C1 segment of cervical spinal cord (tissue), 14 donors: ENCODE data around the gene VHLL.
A peak's percentile ranks its signal among the peaks of the same experiment; 100 is the strongest.
"Not testable (repeated sequence)": the region's sequence is repeated elsewhere in the genome, so short reads cannot be mapped to it uniquely, and the experiment has no call there.

ENCODE experiments used
- DNase-seq, 14 donors: peaks; one replicate each; lab custom pipeline; 2025; lab: John Stamatoyannopoulos, UW

Gene VHLL

DNA sequence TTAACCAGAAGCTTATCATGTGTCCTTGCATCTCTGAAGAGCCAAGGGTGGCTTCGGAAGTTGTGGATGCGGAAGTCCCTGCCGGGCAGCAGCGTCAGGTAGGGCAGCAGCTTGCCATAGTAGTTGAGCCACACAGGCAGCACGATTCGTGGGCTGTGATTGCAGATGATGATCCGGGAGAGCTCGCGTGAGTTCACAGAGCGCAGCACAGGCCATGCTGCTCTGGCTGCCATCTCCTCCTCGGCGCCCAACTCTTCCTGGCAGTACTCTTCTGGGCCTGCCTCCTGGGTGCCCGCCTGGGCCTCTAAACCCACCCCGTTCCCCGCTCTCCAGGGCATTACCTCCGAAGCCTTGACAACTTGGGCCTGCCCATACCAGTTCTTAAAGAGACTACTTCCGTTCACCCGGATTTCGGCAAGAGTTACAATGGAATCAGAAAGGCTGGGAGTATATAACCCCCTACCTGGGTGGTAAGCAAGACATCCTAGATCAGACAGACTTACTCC, at the start of gene VHLL:
Gene VHLL (minus strand): TSS at position 456 of the 506 bp plus-strand sequence. CDS start 118 bp downstream, at position 338.
- DNase-seq = no peak

DNA sequence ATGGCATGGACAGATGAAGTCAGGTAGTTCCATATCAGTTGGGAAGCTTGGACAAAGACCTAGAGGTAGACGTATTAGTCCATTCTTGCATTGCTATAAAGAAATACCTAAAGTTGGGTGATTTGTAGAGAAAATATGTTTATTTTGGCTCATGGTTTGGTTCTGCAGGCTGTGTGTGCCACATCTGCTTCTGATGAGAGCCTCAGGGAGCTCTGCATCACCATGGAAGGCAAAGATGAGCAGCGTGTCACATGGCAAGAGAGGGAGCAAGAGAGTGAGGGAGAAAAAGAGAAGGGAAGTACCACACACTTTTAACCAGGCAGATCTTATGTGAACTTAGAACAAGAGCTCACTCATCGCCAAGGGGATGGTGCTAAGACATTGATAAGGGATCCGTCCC, 48.2 kb upstream of the VHLL start:
- no peak for DNase-seq

DNA sequence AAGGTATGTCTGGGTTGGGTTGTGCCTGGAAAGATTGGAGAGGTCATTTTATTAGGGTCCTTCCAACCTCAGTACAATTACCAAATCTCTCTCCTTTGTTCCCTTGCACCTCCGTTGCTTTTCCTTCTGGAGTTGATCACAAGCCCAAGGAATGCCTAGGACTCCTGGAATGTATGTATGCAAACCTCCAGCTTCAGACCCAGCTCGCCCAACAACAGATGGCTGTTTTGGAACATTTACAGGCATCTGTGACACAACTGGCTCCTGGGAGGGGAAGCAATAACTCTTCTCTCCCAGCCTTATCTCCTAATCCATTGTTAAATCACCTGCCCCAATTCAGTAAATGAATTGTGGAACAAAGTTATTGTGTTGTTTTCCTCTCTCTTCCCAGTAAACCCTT, 47.5 kb upstream of the VHLL start:
- no peak for DNase-seq

DNA sequence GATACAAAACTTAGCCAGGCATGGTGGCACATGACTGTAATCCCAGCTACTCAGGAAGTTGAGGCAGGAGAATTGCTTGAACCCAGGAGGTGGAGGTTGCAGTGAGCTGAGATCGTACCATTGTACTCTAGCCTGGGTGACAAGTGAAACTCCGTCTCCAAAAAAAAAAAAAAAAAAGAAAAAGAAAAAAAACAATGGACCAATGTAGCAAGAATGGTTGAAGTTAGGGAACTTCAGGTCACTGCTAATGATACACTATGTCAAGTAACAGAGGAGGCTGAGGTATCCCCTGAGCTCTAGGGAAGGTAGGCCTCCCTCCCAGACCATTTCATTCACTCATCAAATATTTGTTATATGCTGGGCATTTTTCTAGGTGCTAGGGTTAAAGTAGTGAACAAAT, 46.9 kb upstream of the VHLL start:
- not testable (repeated sequence) for DNase-seq

DNA sequence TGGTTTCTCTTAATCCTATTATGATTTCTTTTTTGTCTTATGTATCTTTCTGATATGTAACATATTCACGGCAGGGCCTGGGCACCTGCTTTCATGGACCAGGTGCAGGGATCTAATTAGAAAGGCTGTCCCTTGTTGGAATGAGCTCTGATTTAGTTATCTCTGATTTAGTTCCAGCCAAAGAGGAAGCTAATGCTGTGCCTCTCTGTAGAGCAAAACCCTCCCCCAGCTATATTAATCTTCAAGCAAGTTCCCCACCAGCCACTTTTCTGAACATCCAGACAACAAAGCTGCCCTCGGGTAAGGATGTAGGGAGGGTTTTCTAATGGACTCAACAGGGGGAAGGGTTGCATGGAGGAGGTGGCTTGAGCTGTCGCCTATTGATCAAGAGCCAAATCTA, 45.3 kb upstream of the VHLL start:
- DNase-seq = no peak

DNA sequence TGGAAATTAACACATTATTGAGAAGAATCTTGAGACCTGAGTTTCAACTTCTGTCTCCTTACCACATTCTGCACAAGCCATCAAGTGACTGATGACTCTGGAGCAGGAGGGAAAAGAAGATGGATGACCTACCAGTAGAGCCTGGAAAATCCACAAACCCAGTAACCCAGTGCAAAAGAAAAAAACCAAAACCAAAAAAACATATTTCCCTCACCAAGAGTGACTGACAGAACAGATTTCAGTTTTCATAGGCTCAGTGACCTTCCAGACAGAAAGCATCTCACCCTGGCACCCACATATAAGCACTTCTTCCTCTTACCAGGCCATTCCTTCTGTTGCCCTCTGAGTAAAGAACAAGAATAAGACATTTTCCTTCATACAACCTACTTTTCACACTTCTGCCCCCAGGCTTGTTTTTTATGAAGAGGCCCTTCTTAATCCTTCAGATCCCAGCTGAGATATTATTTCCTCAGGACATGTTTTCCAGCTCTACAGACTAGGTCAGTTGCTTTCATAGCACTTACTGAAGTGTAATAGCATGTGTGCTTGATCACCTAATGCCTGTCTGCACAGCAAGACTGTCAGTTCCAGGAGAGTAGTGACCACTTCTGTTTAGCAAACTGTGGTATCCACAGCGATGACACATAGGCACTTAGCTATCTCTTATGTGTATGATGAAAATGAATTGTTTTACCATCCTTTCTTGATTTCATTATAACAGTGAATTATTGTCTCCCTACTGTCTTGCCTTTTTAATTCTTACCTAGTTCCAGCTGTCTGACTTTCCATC, 43.3 kb upstream of the VHLL start:
- no peak for DNase-seq

DNA sequence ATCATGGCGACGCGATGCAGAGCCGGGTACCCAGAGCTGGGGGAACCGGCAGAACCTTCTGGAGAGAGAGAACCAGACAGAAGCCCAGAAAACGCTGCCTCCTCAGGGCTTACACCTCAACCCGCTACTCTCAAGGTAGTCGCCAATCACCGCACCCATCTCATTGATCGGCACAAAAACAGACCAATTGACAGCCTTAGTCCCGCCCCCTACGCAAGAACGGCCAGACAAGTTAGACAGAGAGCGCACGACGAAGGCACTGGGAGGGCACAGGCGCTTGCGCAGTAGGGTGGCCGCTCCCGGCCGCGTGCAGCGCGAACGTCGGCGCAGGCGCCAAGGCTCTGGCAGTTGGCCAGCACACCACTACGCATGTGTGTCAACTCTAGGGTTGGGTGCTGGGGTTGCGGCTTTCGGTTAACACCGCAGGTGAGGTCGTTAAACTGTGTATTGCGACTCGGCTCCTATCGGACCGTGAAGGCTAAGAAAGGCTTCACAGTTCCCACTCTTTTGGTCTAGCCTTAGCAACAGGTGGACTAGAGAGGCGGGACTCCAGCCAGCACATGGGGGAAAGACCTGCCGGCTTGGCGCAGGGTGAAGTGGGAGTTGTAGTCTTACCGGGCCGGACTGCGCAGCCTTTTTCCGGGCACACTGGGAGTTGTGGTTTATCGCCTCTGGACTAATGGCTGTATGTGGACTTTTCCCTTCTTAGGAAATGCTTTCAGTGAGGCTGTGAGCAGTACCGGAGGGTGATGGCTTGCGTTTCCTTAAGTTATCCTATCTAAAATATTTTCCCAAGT, 39.3 kb upstream of the VHLL start, which contains the start of the genes CCT3 and TSACC:
Gene CCT3 (minus strand): TSS at position 113 of the 797 bp plus-strand sequence. CDS start 108 bp downstream, at position 5.
Gene TSACC (plus strand): TSS at position 347 of the 797 bp plus-strand sequence. CDS start 1,232 bp downstream, outside the sequence.
- peak; percentile 85 to 100 (median 99) for DNase-seq

DNA sequence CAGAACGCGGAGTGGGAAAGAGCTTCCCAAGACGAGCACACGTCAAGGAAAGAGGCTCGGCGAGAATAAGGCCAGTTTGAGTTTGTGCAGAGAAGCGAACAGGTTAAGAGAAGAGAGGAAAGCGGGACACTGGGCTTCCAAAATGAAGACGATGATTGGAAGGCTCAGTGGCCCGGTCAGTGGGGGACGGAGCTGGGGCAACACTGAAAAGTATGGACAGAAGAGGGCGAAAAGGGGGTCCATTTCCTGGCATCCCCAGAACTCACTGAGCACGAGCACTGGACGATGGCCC, 38.7 kb upstream of the VHLL start:
- no peak for DNase-seq

DNA sequence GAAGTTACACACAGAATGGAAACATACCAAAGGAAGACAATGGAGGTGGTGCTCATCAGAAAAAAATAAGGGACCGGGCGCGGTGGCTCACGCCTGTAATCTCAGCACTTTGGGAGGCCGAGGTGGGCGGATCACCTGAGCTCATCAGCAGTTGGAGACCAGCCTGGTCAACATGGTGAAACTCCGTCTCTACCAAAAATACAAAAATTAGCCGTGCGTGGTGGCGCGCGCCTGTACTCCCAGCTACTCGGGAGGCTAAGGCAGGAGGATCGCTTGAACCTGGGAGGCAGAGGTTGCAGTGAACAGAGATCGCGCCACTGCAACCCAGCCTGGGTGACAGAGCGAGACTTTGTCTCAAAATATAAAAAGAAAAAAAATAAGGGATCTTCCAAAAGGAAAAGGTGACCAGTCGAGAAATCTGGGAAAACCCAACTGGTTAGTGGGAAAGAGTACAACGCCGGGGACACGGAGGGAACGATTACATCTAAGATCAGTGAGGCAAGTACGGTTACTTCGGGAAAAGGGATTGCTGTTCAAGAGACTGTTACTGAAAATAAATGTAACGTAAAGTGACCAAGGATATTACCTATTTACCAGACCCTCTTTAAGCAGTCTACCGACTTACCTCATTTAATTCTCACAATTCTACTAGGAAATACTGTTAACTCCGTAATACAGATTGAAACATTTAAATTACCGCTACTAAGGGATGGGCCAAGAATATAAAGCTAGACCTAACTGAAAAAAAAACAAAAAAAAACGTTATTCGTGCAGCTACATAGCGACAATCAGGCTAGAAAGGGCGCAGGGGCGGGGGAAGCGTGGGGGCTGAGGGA, 38.2 kb upstream of the VHLL start:
- DNase-seq = no peak

DNA sequence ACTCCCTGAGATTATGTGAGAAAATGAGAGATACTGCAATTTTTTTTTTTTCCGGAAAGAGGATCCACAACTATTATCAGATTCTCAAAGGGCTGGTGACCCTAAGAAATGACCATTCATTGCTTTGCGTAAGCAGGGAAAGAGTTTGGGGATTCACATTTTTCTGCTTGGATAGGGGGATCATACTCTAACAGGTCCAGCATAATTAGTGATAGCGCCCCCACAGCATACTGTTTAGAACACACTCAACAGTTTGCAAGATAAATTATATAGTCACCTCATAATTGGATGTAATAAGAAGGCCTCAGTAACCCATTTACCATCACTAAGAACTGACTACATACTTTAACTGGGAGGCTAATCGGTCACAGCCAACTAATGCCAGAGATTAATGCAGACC, 37.1 kb upstream of the VHLL start:
- DNase-seq = no peak

DNA sequence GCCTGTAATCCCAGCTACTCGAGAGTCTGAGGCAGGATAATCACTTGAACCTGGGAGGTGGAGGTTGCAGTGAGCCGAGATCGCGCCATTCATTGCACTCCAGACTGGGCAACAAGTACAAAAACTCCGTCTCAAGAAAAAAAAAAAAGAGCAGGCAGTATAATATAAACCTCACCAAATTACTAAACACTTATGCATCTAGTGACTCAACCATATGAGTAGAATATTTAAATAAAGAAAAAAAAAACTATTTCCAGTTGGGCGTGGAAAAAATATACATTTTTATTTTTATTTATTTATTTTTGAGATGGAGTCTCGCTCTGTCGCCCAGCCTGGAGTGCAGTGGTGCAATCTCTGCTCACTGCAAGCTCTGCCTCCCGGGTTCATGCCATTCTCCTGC, 24.1 kb upstream of the VHLL start:
- DNase-seq = not testable (repeated sequence)

DNA sequence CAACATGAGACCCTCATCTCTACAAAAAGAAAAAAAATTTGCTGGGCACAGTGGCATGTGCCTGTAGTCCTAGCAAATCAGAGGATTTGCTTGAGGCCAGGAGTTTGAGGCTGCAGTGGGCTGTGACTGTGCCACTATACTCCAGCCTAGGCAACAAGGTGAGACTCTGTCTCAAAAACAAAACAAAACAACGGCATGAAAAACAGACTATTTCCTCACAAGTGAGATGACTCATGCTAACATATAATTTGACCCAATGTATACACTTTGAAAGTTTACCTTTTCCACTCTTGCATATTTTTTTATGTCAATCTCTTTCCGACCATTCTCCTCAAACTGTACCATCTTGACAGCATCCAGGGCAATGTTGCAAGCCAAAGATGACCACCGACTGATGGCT, 21.5 kb upstream of the VHLL start:
- no peak for DNase-seq

DNA sequence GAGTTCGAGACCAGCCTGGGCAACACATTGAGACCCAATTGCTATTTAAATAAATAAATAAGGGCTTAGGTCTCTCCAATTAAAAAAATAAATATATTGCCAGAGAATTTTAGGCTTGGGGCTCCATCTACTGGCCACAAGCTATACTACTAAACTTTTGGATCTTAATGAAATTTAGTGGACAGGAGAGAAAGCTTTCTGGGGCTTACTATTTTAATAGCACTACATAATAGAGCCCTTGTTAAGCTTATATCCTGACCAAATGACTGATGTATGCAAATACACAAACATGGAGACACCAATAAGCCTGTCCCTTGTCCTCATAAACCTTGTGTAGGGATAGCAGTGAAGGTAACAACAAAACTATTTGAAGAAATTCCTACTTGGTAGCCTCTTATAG, 20.6 kb upstream of the VHLL start:
- DNase-seq = no peak

DNA sequence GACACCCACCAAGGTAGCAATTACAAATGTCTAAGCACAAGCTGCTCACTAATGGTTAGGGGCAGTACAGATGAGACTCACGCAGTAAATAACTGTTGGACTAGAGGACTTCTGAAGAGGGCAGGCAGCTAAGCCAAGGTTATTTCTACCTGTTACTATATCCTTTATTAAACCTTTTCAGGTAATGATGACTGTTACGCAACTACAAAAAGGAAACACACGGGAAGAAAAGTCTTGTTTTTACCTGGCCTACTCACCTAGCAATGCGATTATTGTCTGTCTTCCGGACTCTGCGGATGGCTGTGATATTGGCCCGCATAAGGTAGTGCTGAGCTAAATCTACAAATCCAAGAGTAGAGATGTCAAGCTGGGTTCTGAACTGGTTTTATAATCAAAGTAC, 17.8 kb upstream of the VHLL start:
- no peak for DNase-seq

DNA sequence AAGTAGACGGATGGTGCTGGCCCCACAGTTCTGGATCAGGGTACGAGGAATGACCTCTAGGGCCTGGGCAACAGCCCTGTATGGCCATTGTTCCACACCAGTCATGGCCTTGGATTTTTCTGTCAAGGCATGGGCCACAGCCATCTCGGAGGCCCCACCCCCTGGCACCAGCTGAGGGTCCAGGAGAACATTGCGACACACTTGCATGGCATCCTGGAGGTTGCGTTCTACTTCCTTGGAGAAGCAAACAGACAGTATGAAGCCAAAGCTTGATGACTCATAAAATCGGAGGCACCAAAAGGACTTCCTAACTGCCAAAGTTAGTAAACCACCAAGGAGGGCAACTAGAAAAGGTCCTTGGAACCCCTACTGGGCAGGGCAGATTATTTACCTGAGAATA, 11.9 kb upstream of the VHLL start:
- peak in 1 of 14 donors; percentile 46 for DNase-seq

DNA sequence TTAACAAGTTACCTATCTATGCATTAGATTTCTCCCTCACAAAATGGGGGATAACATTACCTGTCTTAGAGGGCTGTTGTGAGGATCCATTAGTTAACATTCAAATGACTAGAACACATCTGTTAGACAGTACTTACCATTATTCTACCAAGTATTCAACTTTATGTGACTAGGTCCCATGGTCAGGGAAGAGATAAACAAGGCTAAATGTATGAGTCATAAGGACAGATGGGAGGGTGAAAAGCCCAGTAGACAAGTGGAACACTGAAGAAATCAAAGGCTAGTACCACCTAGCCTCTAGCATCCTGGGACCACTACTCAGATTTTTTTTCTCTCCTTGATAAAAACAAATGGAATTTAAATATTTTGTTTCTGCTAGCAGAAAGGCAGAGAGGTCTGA, 9.0 kb upstream of the VHLL start:
- no peak for DNase-seq

DNA sequence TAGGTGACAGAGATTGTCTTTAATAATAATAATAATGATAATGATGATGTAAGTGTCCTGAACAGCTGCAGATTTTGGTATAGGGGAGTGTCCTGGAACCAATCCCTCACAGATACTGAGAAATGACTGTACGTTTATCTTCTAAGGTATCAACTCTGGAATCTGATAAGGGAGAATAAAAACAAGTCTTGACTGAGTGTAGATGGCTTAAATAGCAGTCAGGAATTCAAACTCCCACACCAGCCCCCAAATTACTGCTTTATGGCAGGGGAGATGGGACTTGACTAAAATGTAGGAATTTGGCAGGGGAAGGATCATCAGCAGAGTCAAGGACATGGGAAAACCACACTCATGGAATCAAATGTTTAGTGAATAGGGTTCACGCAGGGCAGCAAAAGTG, 6.1 kb upstream of the VHLL start:
- no peak for DNase-seq

DNA sequence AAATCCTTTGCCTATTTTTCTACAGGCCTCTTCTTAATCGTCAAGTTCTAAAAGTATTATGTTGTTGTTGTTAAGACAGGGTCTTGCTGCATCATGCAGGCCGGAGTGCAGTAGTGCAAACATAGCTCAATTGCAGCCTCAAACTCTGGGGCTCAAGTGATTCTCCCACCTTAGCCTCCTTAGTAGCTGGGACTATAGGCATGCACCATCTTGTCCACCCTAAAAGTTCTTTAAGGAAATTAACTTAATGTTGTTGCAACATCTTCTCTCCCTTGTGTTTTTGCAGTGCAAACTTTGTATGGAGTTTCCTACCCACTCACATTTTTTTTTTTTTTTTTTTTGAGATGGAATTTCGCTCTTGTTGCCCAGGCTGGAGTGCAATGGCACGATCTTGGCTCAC, 4.1 kb upstream of the VHLL start:
- no peak for DNase-seq

DNA sequence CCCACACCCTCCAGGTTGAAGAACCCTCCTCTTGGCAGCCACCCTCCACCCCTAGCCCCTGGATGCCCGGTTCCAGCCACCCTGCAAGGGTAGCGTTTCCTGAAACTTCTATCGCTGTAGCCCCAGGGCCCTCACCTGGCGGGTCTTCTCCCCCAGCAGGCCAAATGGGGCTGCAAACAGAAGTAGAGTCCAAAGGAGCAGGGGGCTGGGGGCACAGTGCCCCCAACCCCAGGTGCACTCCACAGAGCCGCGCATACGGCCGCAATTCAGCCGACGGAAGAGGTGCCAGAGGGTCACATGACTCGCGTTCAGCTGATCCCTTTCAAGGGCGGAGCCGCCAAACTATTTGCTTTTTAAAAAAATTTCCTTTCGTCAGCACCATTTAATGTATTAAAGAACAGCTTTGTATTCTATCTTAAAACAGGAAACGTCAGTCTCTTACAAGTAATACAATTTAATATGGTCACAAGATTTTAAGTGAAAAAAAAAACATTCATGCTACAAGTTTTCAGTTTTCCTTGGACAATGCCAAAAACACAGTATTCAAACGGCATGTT, 3.6 kb downstream of the VHLL start, which contains the start of gene GLMP:
Gene GLMP (minus strand): TSS at position 289 of the 557 bp plus-strand sequence. CDS start 34 bp downstream, at position 255.
- DNase-seq = peak in 10 of 14 donors; percentile 13 to 46 (median 28)

DNA sequence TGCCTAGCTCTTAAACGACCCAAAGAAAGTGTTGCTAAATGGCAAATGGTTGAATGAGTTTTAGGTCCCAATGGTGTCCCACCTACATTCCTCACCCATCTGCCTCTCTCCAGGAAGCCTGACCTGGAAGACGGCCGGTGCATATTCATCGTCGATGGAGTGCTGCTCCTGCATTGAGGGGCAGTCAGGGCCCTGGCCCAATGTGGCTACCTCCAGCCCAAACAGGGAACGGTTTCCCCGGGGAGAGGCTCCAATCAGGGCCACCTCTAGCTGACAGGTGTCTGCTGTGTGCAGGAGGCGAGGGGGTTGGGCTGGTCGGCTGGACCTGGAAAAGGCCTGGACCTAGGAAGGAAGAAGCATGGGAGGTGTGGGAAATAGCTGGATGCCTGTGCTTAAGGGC, 5.2 kb downstream of the VHLL start:
- no peak for DNase-seq

DNA sequence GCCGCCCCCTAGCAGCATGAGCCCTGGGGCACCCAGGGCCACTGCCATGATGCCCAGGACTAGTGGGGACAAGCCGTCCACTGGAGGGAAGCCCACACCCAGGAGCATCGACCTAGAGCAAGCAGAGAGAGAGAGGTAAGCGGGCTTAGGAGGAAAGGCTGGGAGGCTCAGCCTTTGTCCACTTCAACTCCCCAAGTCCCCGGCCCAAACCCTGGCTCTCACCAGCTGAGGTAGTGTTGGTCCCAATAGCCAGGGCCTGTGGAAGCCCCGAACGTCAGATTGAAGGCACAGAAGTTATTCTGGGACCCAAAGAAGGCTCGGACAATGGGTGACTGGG, 6.0 kb downstream of the VHLL start:
- DNase-seq = no peak
